Adrenal gland (tissue), 5 donors: ENCODE measurements around the gene PRPF4.

Experiments
- CTCF ChIP-seq, 6 experiments: fragments of 450-650 bp in 4 of 6; fragments of 200-600 bp in 2 of 6; sonication (generic) in 1 of 6; IDR thresholded peaks; 1 replicate in 5 of 6; 2 replicates in 1 of 6; pipeline versions ENCODE4 v1.5.1 to v1.8.0; 2016 to 2021; ENCODE audit warnings: antibody characterized with exemption in 6 of 6, mild to moderate bottlenecking in 2 of 6, moderate library complexity in 1 of 6
- POLR2A ChIP-seq, 2 donors: fragments of 450-650 bp; IDR thresholded peaks; one replicate each; pipeline ENCODE4 v1.6.1; 2017; ENCODE audit warnings: antibody characterized with exemption in 2 of 2, mild to moderate bottlenecking in 2 of 2, moderate library complexity in 1 of 2
- donor health status: DM: no; HTN: no; CAD: no.

GRCh38 chr9:113237026-113237425 is 38.4 kb upstream of the PRPF4 start:
- TF ChIP-seq CTCF (IDR thresholded peaks at IDR 0.05) (no peak), POLR2A (IDR thresholded peaks at IDR 0.05) (no peak)
